ENCODE measurements around the gene NUDT4. TPM values are rescaled to one million over a fixed set of nuclear protein-coding genes. Genes with fewer than 3 reads are reported as not detected.
A peak's percentile ranks its signal among the peaks of the same experiment; 100 is the strongest.

The NUDT4 gene
- total and polyA plus RNA-seq, 2 of the 13 experiments (the other 11 are each of a cell fraction or from before 2014, with no cell fraction given) = 37.3 to 70.1 TPM

GRCh38 chr12:93441617-93442410, 64.1 kb downstream of the NUDT4 start, which contains the start of gene UBE2N (continued):
- TF ChIP-seq TBL1XR1 (IDR thresholded peaks at IDR 0.05; ENCODE audit: borderline replicate concordance, low read length, partially characterized antibody) (no peak), TFAP4 (IDR thresholded peaks at IDR 0.05; ENCODE audit: borderline replicate concordance, low read depth) (peak; percentile 38; the same call in 1 of the 2 replicates), ZFP1 (CRISPR knock-in tag; IDR thresholded peaks at IDR 0.05) (no peak), ZNF326 (CRISPR knock-in tag; IDR thresholded peaks at IDR 0.05; ENCODE audit: borderline replicate concordance) (no peak), SAP130 (CRISPR knock-in tag; IDR thresholded peaks at IDR 0.05; ENCODE audit: low read depth) (peak; percentile 89), ZNF567 (CRISPR knock-in tag; IDR thresholded peaks at IDR 0.05; ENCODE audit: borderline replicate concordance) (no peak), HMGA1 (CRISPR knock-in tag; conservative IDR thresholded peaks at IDR 0.05) (no peak), MAFF (IDR thresholded peaks at IDR 0.05; ENCODE audit: low read depth, low read length) (no peak), AHR (CRISPR knock-in tag; IDR thresholded peaks at IDR 0.05) (no peak; the same call in 1 of the 2 replicates), TFDP2 (CRISPR knock-in tag; IDR thresholded peaks at IDR 0.05) (peak; percentile 94), ZNF740 (CRISPR knock-in tag; IDR thresholded peaks at IDR 0.05) (no peak; the same call in 1 of the 2 replicates), NCOR1 (IDR thresholded peaks at IDR 0.05; ENCODE audit: borderline replicate concordance, low read length) (no peak), THYN1 (CRISPR knock-in tag; IDR thresholded peaks at IDR 0.05; ENCODE audit: borderline replicate concordance, low read depth) (no peak), FIP1L1 (IDR thresholded peaks at IDR 0.05; ENCODE audit: borderline replicate concordance, insufficient read depth, low read depth, low read length) (no peak), REXO4 (CRISPR knock-in tag; IDR thresholded peaks at IDR 0.05; ENCODE audit: borderline replicate concordance) (no peak), ZMAT3 (CRISPR knock-in tag; conservative IDR thresholded peaks at IDR 0.05) (peak; percentile 65; the same call in 1 of the 2 replicates), ZFP82 (CRISPR knock-in tag; IDR thresholded peaks at IDR 0.05; ENCODE audit: borderline replicate concordance) (peak; percentile 52), HNF4A (CRISPR knock-in tag; IDR thresholded peaks at IDR 0.05) (no peak), ZNF790 (CRISPR knock-in tag; IDR thresholded peaks at IDR 0.05; ENCODE audit: borderline replicate concordance) (0 out of 2 replicates have a peak, but pooled peaks have one; percentile 73), TIGD3 (CRISPR knock-in tag; IDR thresholded peaks at IDR 0.05; ENCODE audit: borderline replicate concordance) (no peak)

Data from HepG2 (cell line).